H1 (cell line): ENCODE results near the gene LCE4A. TPM values are rescaled to one million over a fixed set of nuclear protein-coding genes. Genes with fewer than 3 reads are reported as not detected.

Experiments
- CTCF ChIA-PET: fragments of 300-600 bp; sonication (Branson Sonifier 250); formaldehyde crosslinking; loops from one replicate; lab custom pipeline; 2021; ENCODE audit not compliant: partially characterized antibody; lab: Charles Lee
- POLR2A ChIA-PET: fragments of 300-600 bp; sonication (Branson Sonifier 250); formaldehyde crosslinking; loops from one replicate; lab custom pipeline; 2021; ENCODE audit warnings: inconsistent platforms; ENCODE audit not compliant: partially characterized antibody; lab: Charles Lee
- DNase-seq, 2 experiments: peaks; one replicate each; pipeline versions ENCODE4 v3.0.0 to v3.0.0-alpha.2; 2010 to 2022; ENCODE audit warnings: low spot score in 2 of 2, low read depth in 1 of 2, mixed read lengths in 1 of 2
- FAIRE-seq: peaks from 2 replicates; lab custom pipeline; 2011; peaks lifted over from hg19 to GRCh38; lab: Jason Lieb, UNC
- H2AFZ ChIP-seq: 2 replicates; pipeline ENCODE4 v1.8.1; 2012; ENCODE audit warnings: low read length, inconsistent platforms
- H2AK5ac ChIP-seq: 2 replicates; pipeline ENCODE4 v1.6.1; 2013; ENCODE audit warnings: low read depth, low read length
- H2BK120ac ChIP-seq: replicated peaks from 2 replicates; pipeline ENCODE3; 2013; ENCODE audit warnings: low read depth, low read length, inconsistent platforms
- H2BK12ac ChIP-seq: 2 replicates; pipeline ENCODE4 v1.6.1; 2013; ENCODE audit warnings: low read depth, low read length
- H2BK15ac ChIP-seq: 2 replicates; pipeline ENCODE4 v1.6.1; 2013; ENCODE audit warnings: low read length
- H2BK20ac ChIP-seq: 2 replicates; pipeline ENCODE4 v1.6.1; 2013; ENCODE audit warnings: low read length
- H2BK5ac ChIP-seq: 2 replicates; pipeline ENCODE4 v1.6.1; 2013; ENCODE audit warnings: low read depth, low read length
- H3K14ac ChIP-seq: 2 replicates; pipeline ENCODE4 v1.6.1; 2013; ENCODE audit warnings: inconsistent platforms; ENCODE audit not compliant: insufficient read length
- H3K18ac ChIP-seq: 2 replicates; pipeline ENCODE4 v1.6.1; 2013; ENCODE audit warnings: low read length; ENCODE audit errors: extremely low read depth
- H3K23ac ChIP-seq: 2 replicates; pipeline ENCODE4 v1.6.1; 2013; ENCODE audit warnings: inconsistent platforms; ENCODE audit not compliant: insufficient read length
- H3K23me2 ChIP-seq: 2 replicates; pipeline ENCODE4 v1.6.1; 2013; ENCODE audit warnings: low read depth, low read length
- H3K27ac ChIP-seq: 2 replicates; pipeline ENCODE4 v1.6.1; 2011; ENCODE audit warnings: low read depth, low read length, inconsistent platforms
- H3K27me3 ChIP-seq, 4 experiments: replicated peaks in 1 of 4; 1 replicate in 1 of 4; 2 replicates in 3 of 4; pipeline versions ENCODE4 v1.6.1 to v1.8.1; 2011 to 2013; ENCODE audit warnings: low read length in 3 of 4, mild to moderate bottlenecking in 3 of 4, inconsistent platforms in 2 of 4, mixed read lengths in 2 of 4, moderate library complexity in 1 of 4; ENCODE audit not compliant: control insufficient read depth in 3 of 4, insufficient read depth in 3 of 4; ENCODE audit errors: extremely low read depth in 1 of 4
- H3K36me3 ChIP-seq, 4 experiments: 2 replicates each; pipeline versions ENCODE4 v1.6.1 to v1.8.1; 2011 to 2013; ENCODE audit warnings: mild to moderate bottlenecking in 4 of 4, low read length in 3 of 4, moderate library complexity in 2 of 4, control low read depth in 1 of 4, inconsistent platforms in 1 of 4; ENCODE audit not compliant: insufficient read depth in 4 of 4, control insufficient read depth in 2 of 4
- H3K4ac ChIP-seq: replicated peaks from 2 replicates; pipeline ENCODE3; 2013; ENCODE audit warnings: low read length, low read depth, mixed read lengths, inconsistent platforms; ENCODE audit not compliant: insufficient read length
- H3K4me1 ChIP-seq, 4 experiments: replicated peaks in 1 of 4; 1 replicate in 1 of 4; 2 replicates in 3 of 4; pipeline versions ENCODE4 v1.6.1 to v1.8.1; 2011 to 2013; ENCODE audit warnings: low read length in 3 of 4, inconsistent platforms in 2 of 4, mixed read lengths in 1 of 4; ENCODE audit not compliant: insufficient read depth in 4 of 4, control insufficient read depth in 3 of 4
- H3K4me2 ChIP-seq, 2 experiments: 2 replicates each; pipeline versions ENCODE4 v1.6.1 to v1.8.1; 2011 to 2013; ENCODE audit warnings: low read depth in 2 of 2, low read length in 2 of 2, control low read depth in 1 of 2, inconsistent platforms in 1 of 2, mild to moderate bottlenecking in 1 of 2; ENCODE audit not compliant: insufficient read depth in 1 of 2
- H3K4me3 ChIP-seq, 4 experiments: fragments of 200-600, 300-600 bp in 1 of 4; sonication (generic), shearing (Covaris generic), sonication (Bioruptor Twin) in 1 of 4; 2 replicates each; pipeline versions ENCODE4 v1.5.1 to v1.8.1; 2011 to 2016; ENCODE audit warnings: low read length in 4 of 4, low read depth in 3 of 4, control low read depth in 2 of 4, inconsistent platforms in 2 of 4, mild to moderate bottlenecking in 2 of 4, mixed read lengths in 1 of 4, moderate library complexity in 1 of 4; ENCODE audit not compliant: insufficient read depth in 2 of 4; ENCODE audit errors: extremely low read depth in 1 of 4
- H3K56ac ChIP-seq: replicated peaks from 2 replicates; pipeline ENCODE3; 2013; ENCODE audit warnings: low read depth, mild to moderate bottlenecking, mixed read lengths, low read length, inconsistent platforms; ENCODE audit not compliant: insufficient read length
- H3K79me1 ChIP-seq: 2 replicates; pipeline ENCODE4 v1.6.1; 2013; ENCODE audit warnings: low read depth, low read length, control low read depth
- H3K79me2 ChIP-seq, 2 experiments: 2 replicates each; pipeline versions ENCODE4 v1.6.1 to v1.8.1; 2012 to 2013; ENCODE audit warnings: low read length in 2 of 2, mild to moderate bottlenecking in 2 of 2, inconsistent platforms in 1 of 2; ENCODE audit not compliant: insufficient read depth in 2 of 2, control insufficient read depth in 1 of 2
- H3K9ac ChIP-seq, 4 experiments: replicated peaks in 1 of 4; 1 replicate in 1 of 4; 2 replicates in 3 of 4; pipeline versions ENCODE4 v1.6.1 to v1.8.1; 2011 to 2013; ENCODE audit warnings: low read depth in 3 of 4, low read length in 3 of 4, control low read depth in 2 of 4, mild to moderate bottlenecking in 2 of 4, moderate library complexity in 2 of 4, inconsistent platforms in 1 of 4; ENCODE audit errors: extremely low read depth in 1 of 4
- H3K9me3 ChIP-seq, 2 experiments: 2 replicates each; pipeline versions ENCODE4 v1.6.1 to v1.8.1; 2012 to 2013; ENCODE audit warnings: mild to moderate bottlenecking in 2 of 2, moderate library complexity in 2 of 2, control low read depth in 1 of 2, inconsistent platforms in 1 of 2, low read depth in 1 of 2, low read length in 1 of 2, mixed read lengths in 1 of 2; ENCODE audit not compliant: insufficient read depth in 2 of 2
- H4K20me1 ChIP-seq, 2 experiments: replicated peaks in 1 of 2; 2 replicates each; pipeline versions ENCODE3 to v1.8.1; 2011 to 2013; ENCODE audit warnings: inconsistent platforms in 2 of 2, low read length in 2 of 2, mild to moderate bottlenecking in 1 of 2; ENCODE audit not compliant: insufficient read depth in 2 of 2, control insufficient read depth in 1 of 2
- H4K5ac ChIP-seq: 2 replicates; pipeline ENCODE4 v1.6.1; 2013; ENCODE audit warnings: low read length, low read depth, mixed read lengths, inconsistent platforms; ENCODE audit not compliant: insufficient read length
- H4K8ac ChIP-seq: 2 replicates; pipeline ENCODE4 v1.8.0; 2013; ENCODE audit warnings: mild to moderate bottlenecking, moderate library complexity, low read length, inconsistent platforms; ENCODE audit not compliant: insufficient read depth; ENCODE audit errors: extremely low read depth
- H4K91ac ChIP-seq: replicated peaks from 2 replicates; pipeline ENCODE3; 2013; ENCODE audit warnings: low read length, mixed read lengths, inconsistent platforms; ENCODE audit not compliant: insufficient read length
- CHD1 ChIP-seq: IDR thresholded peaks from 2 replicates; pipeline ENCODE4 v1.6.1; 2012; ENCODE audit warnings: low read depth, low read length, improper control_type of control experiment
- E2F6 ChIP-seq: IDR thresholded peaks from 2 replicates; pipeline ENCODE4 v1.6.1; 2012; ENCODE audit warnings: inconsistent platforms
- EP300 ChIP-seq, 2 experiments: IDR thresholded peaks; 1 replicate in 1 of 2; 2 replicates in 1 of 2; pipeline ENCODE4 v1.6.1; 2011 to 2012; ENCODE audit warnings: low read depth in 2 of 2, low read length in 2 of 2, mild to moderate bottlenecking in 2 of 2, borderline replicate concordance in 1 of 2, inconsistent platforms in 1 of 2, moderate library complexity in 1 of 2
- RXRA ChIP-seq: IDR thresholded peaks from 2 replicates; pipeline ENCODE4 v1.6.1; 2011; ENCODE audit warnings: low read depth, mild to moderate bottlenecking, low read length, moderate library complexity; ENCODE audit not compliant: insufficient read depth
- TEAD4 ChIP-seq: IDR thresholded peaks from 2 replicates; pipeline ENCODE4 v1.6.1; 2012; ENCODE audit warnings: low read depth, low read length, inconsistent platforms, mixed read lengths
- WGBS, 2 experiments: shearing (Covaris generic) in 1 of 2; methylation state at CpG; one replicate each; pipeline versions ENCODE4 v1.1.6 to v1.1.7; 2013 to 2015; ENCODE audit warnings: low lambda C conversion rate in 2 of 2, mixed read lengths in 2 of 2, inconsistent platforms in 1 of 2, low coverage in 1 of 2, missing lambda C conversion rate in 1 of 2; ENCODE audit not compliant: insufficient replicate concordance in 2 of 2, insufficient coverage in 1 of 2, insufficient read length in 1 of 2; ENCODE audit errors: extremely low coverage in 1 of 2, missing lambda C conversion rate in 1 of 2; 5-methylcytosine and 5-hydroxymethylcytosine counted together
- polyA plus RNA-seq, 7 experiments: library from polyadenylated mRNA; depleted of rRNA in 3 of 7; stranded (reverse) in 5 of 7; unstranded in 2 of 7; fragments of >200 nt in 5 of 7; fragments of 200-250 nt in 2 of 7; gene quantifications; 1 replicate in 5 of 7; 2 replicates in 1 of 7; 4 replicates in 1 of 7; pipeline versions ENCODE4 v1.2.1 to v1.2.3, GENCODE V29; 2011 to 2013; ENCODE audit warnings: missing spikeins in 2 of 7, mixed read lengths in 2 of 7
- total RNA-seq: library from RNA; stranded (reverse); fragmentation: NEBNext Ultra II Directional; extraction: Animal tissue kit (Norgen Biotek cat#: 25700); gene quantifications from 2 replicates; pipeline ENCODE4 v1.2.1, GENCODE V29; 2021

The LCE4A gene
- total and polyA plus RNA-seq, 2 of the 8 experiments (the other 6 are each of a cell fraction or from before 2014, with no cell fraction given) = not detected

GRCh38 chr1:152752225-152752624 lies 44.3 kb downstream of the LCE4A start:
- Histone ChIP-seq H3K79me2 (no peaks in the 10 kb centered on the region), H3K9ac (no peak overlapping the region), H3K4ac (no peak overlapping the region), H3K27ac (no peak overlapping the region), H2BK5ac (no peak overlapping the region), H4K20me1 (no peaks in the 10 kb centered on the region), H2BK20ac (no peak overlapping the region), H4K8ac (no peak overlapping the region), H3K56ac (no peak overlapping the region), H2BK12ac (no peak overlapping the region), H3K36me3 (no peaks in the 10 kb centered on the region; a peak in 1 of 8 replicates), H3K23me2 (no peaks in the 10 kb centered on the region), H4K91ac (no peak overlapping the region), H3K4me1 (no peaks in the 10 kb centered on the region), H3K23ac (no peak overlapping the region), H4K5ac (no peak overlapping the region), H3K79me1 (no peaks in the 10 kb centered on the region), H2AK5ac (no peak overlapping the region), H3K4me2 (no peak overlapping the region)
- FAIRE-seq = no peak
- CTCF ChIA-PET = no interaction called here
- TF ChIP-seq TEAD4 (no peak), CHD1 (no peak), RXRA (no peak), EP300 (IDR thresholded peaks at IDR 0.05; ENCODE audit: borderline replicate concordance in 1 of 2, low read depth in 2 of 2, low read length in 2 of 2) (no peak), E2F6 (no peak)
- TF ChIP-seq, all 59 proteins: peak for 0
- no peak overlapping the region for H2BK120ac ChIP-seq
- H3K27me3 ChIP-seq = no peaks in the 10 kb centered on the region
- H2AFZ ChIP-seq = no peak overlapping the region
- no peak overlapping the region for H3K18ac ChIP-seq
- peaks cover 62 to 77% of the 10 kb centered on the region in 2 experiments for H3K9me3 ChIP-seq
- no peak overlapping the region for H3K4me3 ChIP-seq
- POLR2A ChIA-PET = no interaction called here
- H2BK15ac ChIP-seq = no peak overlapping the region
- WGBS, 2 experiments = 76% methylated on average over 1 of the region's 1 CpG; no CpG with 5 or more reads in 1 of the 2 experiments
- DNase-seq = no peak
- no peak overlapping the region for H3K14ac ChIP-seq
